ENCODE measurements around the gene SIRPD.

DNA sequence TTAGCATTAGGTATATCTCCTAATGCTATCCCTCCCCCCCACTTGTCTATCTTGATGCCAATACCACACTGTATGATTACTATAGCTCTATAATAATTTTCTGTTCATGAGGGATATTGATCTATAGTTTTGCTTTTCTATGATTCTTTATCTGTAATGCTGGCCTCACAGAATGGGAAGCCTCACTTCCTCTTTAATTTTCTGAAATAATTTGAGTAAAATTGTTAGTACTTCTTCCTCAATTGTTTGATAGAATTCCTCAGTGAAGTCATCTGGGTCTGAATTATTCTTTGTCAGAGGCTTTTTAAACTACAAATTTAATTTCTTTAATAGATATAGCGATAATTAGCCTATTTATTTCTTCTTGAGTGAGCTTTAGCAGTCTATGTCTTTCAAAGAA, 31.2 kb downstream of the SIRPD start:
- TF ChIP-seq, protein P1, sequence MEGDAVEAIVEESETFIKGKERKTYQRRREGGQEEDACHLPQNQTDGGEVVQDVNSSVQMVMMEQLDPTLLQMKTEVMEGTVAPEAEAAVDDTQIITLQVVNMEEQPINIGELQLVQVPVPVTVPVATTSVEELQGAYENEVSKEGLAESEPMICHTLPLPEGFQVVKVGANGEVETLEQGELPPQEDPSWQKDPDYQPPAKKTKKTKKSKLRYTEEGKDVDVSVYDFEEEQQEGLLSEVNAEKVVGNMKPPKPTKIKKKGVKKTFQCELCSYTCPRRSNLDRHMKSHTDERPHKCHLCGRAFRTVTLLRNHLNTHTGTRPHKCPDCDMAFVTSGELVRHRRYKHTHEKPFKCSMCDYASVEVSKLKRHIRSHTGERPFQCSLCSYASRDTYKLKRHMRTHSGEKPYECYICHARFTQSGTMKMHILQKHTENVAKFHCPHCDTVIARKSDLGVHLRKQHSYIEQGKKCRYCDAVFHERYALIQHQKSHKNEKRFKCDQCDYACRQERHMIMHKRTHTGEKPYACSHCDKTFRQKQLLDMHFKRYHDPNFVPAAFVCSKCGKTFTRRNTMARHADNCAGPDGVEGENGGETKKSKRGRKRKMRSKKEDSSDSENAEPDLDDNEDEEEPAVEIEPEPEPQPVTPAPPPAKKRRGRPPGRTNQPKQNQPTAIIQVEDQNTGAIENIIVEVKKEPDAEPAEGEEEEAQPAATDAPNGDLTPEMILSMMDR (conservative IDR thresholded peaks at IDR 0.05; ENCODE audit: low read depth, low read length), result no peak
- TF ChIP-seq EZH2 (IDR thresholded peaks at IDR 0.05; ENCODE audit: low read length, unreplicated experiment), result no peak
- TF ChIP-seq EZH2phosphoT487 (IDR thresholded peaks at IDR 0.05; ENCODE audit: borderline replicate concordance, low read length), result no peak
